WTC11 (cell line): ENCODE data around the gene HMGCL. TPM values are rescaled to one million over a fixed set of nuclear protein-coding genes. Genes with fewer than 3 reads are reported as not detected.

Source experiments
- ATAC-seq: fragments of 200-7000 bp; cut with Tn5 transposase; 2 replicates; pipeline ENCODE4 v1.10.0; 2021; ENCODE audit warnings: mild to moderate bottlenecking, moderate library complexity
- CTCF ChIA-PET: fragments of 300-600 bp; sonication (Branson Sonifier 250); formaldehyde crosslinking; loops from one replicate; lab custom pipeline; 2021; ENCODE audit warnings: antibody characterized with exemption; lab: Charles Lee
- POLR2A ChIA-PET: fragments of 350-600 bp; sonication (Branson Sonifier 250); formaldehyde crosslinking; loops from one replicate; lab custom pipeline; 2021; ENCODE audit warnings: antibody characterized with exemption; lab: Charles Lee
- DNase-seq: peaks from one replicate; pipeline ENCODE4 v3.0.0; 2021; ENCODE audit warnings: low spot score
- H3K27ac Mint-ChIP-seq: 2 replicates; pipeline ENCODE4 v1.8.0; 2021; ENCODE audit warnings: mixed read lengths
- H3K27me3 Mint-ChIP-seq: 2 replicates; pipeline ENCODE4 v1.8.0; 2021; ENCODE audit warnings: low read depth, mild to moderate bottlenecking, moderate library complexity, mixed read lengths
- H3K36me3 Mint-ChIP-seq: 2 replicates; pipeline ENCODE4 v1.8.0; 2021; ENCODE audit warnings: mixed read lengths
- H3K4me1 Mint-ChIP-seq: 2 replicates; pipeline ENCODE4 v1.8.0; 2022; ENCODE audit warnings: mixed read lengths
- H3K4me3 Mint-ChIP-seq: 2 replicates; pipeline ENCODE4 v1.8.0; 2021; ENCODE audit warnings: mild to moderate bottlenecking, moderate library complexity, mixed read lengths
- H3K9me3 Mint-ChIP-seq: 2 replicates; pipeline ENCODE4 v1.8.0; 2021; ENCODE audit warnings: mixed read lengths
- AR ChIP-seq: fragments of 250-450 bp; sonication (Bioruptor Pico); IDR thresholded peaks from 2 replicates; pipeline ENCODE4 v1.9.0; 2021; ENCODE audit warnings: mild to moderate bottlenecking
- ATF1 ChIP-seq: sonication (generic); formaldehyde crosslinking; IDR thresholded peaks from 2 replicates; pipeline ENCODE4 v1.8.1; 2023; ENCODE audit warnings: mild to moderate bottlenecking, moderate library complexity, missing genetic modification reagents
- CTCF ChIP-seq: fragments of 200-600 bp; IDR thresholded peaks from 2 replicates; pipeline ENCODE4 v1.8.0; 2022; ENCODE audit warnings: antibody characterized with exemption
- ETV6 ChIP-seq: sonication (generic); formaldehyde crosslinking; IDR thresholded peaks from 2 replicates; pipeline ENCODE4 v1.8.1; 2022; ENCODE audit warnings: mild to moderate bottlenecking, missing genetic modification reagents
- GTF2I ChIP-seq: fragments of 250-450 bp; sonication (Bioruptor Pico); conservative IDR thresholded peaks from 2 replicates; pipeline ENCODE4 v1.4.0; 2021; ENCODE audit warnings: mild to moderate bottlenecking
- HMGXB4 ChIP-seq: sonication (generic); formaldehyde crosslinking; IDR thresholded peaks from 2 replicates; pipeline ENCODE4 v1.8.1; 2023; ENCODE audit warnings: mild to moderate bottlenecking, moderate library complexity, missing genetic modification reagents
- IRF2 ChIP-seq: sonication (generic); formaldehyde crosslinking; IDR thresholded peaks from 2 replicates; pipeline ENCODE4 v1.8.0; 2022; ENCODE audit warnings: low read depth, missing genetic modification reagents, borderline replicate concordance
- OVOL2 ChIP-seq: fragments of 250-450 bp; sonication (Bioruptor Pico); IDR thresholded peaks from 2 replicates; pipeline ENCODE4 v1.9.0; 2021; ENCODE audit warnings: mild to moderate bottlenecking, borderline replicate concordance
- PREB ChIP-seq: sonication (generic); formaldehyde crosslinking; IDR thresholded peaks from 2 replicates; pipeline ENCODE4 v1.8.1; 2022; ENCODE audit warnings: mild to moderate bottlenecking, missing genetic modification reagents, moderate library complexity, borderline replicate concordance
- SOX15 ChIP-seq: fragments of 250-450 bp; sonication (Bioruptor Pico); IDR thresholded peaks from 2 replicates; pipeline ENCODE4 v1.9.0; 2021; ENCODE audit warnings: mild to moderate bottlenecking
- ZMAT4 ChIP-seq: fragments of 250-450 bp; sonication (Bioruptor Pico); IDR thresholded peaks from 2 replicates; pipeline ENCODE4 v1.9.0; 2021; ENCODE audit warnings: mild to moderate bottlenecking
- ZNF512 ChIP-seq: sonication (generic); formaldehyde crosslinking; IDR thresholded peaks from 2 replicates; pipeline ENCODE4 v1.8.1; 2022; ENCODE audit warnings: missing genetic modification reagents, borderline replicate concordance
- total RNA-seq: library from RNA; stranded (reverse); gene quantifications from 3 replicates; pipeline ENCODE4 v1.2.3, GENCODE V29; 2021
- TF ChIP-seq, protein P1 (sequence below): sonication (generic); formaldehyde crosslinking; conservative IDR thresholded peaks from 2 replicates; pipeline ENCODE4 v1.8.1; 2023; ENCODE audit warnings: mild to moderate bottlenecking, low read depth, missing genetic modification reagents, moderate library complexity
- TF ChIP-seq, protein P2 (sequence below): sonication (generic); formaldehyde crosslinking; conservative IDR thresholded peaks from 2 replicates; pipeline ENCODE4 v1.8.1; 2022; ENCODE audit warnings: mild to moderate bottlenecking, missing genetic modification reagents
- TF ChIP-seq, protein P3 (sequence below): sonication (generic); formaldehyde crosslinking; IDR thresholded peaks from 2 replicates; pipeline ENCODE4 v1.8.1; 2023; ENCODE audit warnings: mild to moderate bottlenecking, missing genetic modification reagents

The HMGCL gene
- total RNA-seq, 1 experiment from 2014 or later, result 22.7 TPM

- no peak for DNase-seq
- TF ChIP-seq ATF1 (CRISPR knock-in tag), result no peak
- no peak for TF ChIP-seq AR
- TF ChIP-seq SOX15 (CRISPR knock-in tag), result no peak
- no peak for TF ChIP-seq HMGXB4 (CRISPR knock-in tag)
- TF ChIP-seq ZNF512, result no peak
- POLR2A ChIA-PET, result no interaction called here
- no peak overlapping the region for H3K4me3 Mint-ChIP-seq
- no peaks in the 10 kb centered on the region for H3K9me3 Mint-ChIP-seq
- H3K27me3 Mint-ChIP-seq, result peaks cover 17% of the 10 kb centered on the region
- CTCF ChIA-PET, result interaction anchor here (1.0 to 1.6 kb wide), 2 partner anchors 33 to 112 kb away, joined by 4 to 5 read pairs; no protein-coding TSS in a partner anchor
- peaks cover 3% of the 10 kb centered on the region; the same call in 1 of the 2 replicates for H3K4me1 Mint-ChIP-seq
- no peaks in the 10 kb centered on the region for H3K36me3 Mint-ChIP-seq
- no peak for ATAC-seq
- no peak overlapping the region for H3K27ac Mint-ChIP-seq
These were observed 20.2 kb downstream of the HMGCL start for GRCh38 chr1:23805025-23805424.

- no peaks in the 10 kb centered on the region for H3K9me3 Mint-ChIP-seq
- CTCF ChIA-PET, result interaction anchor here (0.8 to 1.2 kb wide), 2 partner anchors 33 to 112 kb away, joined by 3 read pairs; no protein-coding TSS in a partner anchor
- no peak overlapping the region for H3K4me3 Mint-ChIP-seq
- H3K4me1 Mint-ChIP-seq, result peaks cover 7% of the 10 kb centered on the region
- no peaks in the 10 kb centered on the region for H3K36me3 Mint-ChIP-seq
- no peak overlapping the region for H3K27ac Mint-ChIP-seq
- ATAC-seq (no peak), DNase-seq (no peak)
- peaks cover 17% of the 10 kb centered on the region for H3K27me3 Mint-ChIP-seq
- 0 out of 2 replicates have a peak, but pooled peaks have one; percentile 12 for TF ChIP-seq CTCF
- no peak for TF ChIP-seq GTF2I (CRISPR knock-in tag)
- POLR2A ChIA-PET, result no interaction called here
These were observed 20.9 kb downstream of the HMGCL start for GRCh38 chr1:23804183-23804835.

GRCh38 chr1:23803674-23804073 is 21.6 kb downstream of the HMGCL start:
- ATAC-seq (no peak), DNase-seq (no peak)
- no peak overlapping the region for H3K4me3 Mint-ChIP-seq
- ChIA-PET POLR2A (no interaction called here), CTCF (interaction anchor here (0.8 to 1.2 kb wide), 2 partner anchors 32 to 113 kb away, joined by 3 read pairs; no protein-coding TSS in a partner anchor)
- peaks cover 17% of the 10 kb centered on the region for H3K27me3 Mint-ChIP-seq
- no peaks in the 10 kb centered on the region for H3K9me3 Mint-ChIP-seq
- no peaks in the 10 kb centered on the region; the same call in 1 of the 2 replicates for H3K36me3 Mint-ChIP-seq
- H3K4me1 Mint-ChIP-seq, result peaks cover 11% of the 10 kb centered on the region
- no peak overlapping the region for H3K27ac Mint-ChIP-seq
- TF ChIP-seq ETV6 (CRISPR knock-in tag) (no peak), OVOL2 (CRISPR knock-in tag) (no peak), ZMAT4 (no peak), IRF2 (no peak), ATF1 (CRISPR knock-in tag) (no peak), PREB (no peak)
- TF ChIP-seq, protein P1, sequence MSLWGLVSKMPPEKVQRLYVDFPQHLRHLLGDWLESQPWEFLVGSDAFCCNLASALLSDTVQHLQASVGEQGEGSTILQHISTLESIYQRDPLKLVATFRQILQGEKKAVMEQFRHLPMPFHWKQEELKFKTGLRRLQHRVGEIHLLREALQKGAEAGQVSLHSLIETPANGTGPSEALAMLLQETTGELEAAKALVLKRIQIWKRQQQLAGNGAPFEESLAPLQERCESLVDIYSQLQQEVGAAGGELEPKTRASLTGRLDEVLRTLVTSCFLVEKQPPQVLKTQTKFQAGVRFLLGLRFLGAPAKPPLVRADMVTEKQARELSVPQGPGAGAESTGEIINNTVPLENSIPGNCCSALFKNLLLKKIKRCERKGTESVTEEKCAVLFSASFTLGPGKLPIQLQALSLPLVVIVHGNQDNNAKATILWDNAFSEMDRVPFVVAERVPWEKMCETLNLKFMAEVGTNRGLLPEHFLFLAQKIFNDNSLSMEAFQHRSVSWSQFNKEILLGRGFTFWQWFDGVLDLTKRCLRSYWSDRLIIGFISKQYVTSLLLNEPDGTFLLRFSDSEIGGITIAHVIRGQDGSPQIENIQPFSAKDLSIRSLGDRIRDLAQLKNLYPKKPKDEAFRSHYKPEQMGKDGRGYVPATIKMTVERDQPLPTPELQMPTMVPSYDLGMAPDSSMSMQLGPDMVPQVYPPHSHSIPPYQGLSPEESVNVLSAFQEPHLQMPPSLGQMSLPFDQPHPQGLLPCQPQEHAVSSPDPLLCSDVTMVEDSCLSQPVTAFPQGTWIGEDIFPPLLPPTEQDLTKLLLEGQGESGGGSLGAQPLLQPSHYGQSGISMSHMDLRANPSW (CRISPR knock-in tag), result no peak
- TF ChIP-seq, protein P2, sequence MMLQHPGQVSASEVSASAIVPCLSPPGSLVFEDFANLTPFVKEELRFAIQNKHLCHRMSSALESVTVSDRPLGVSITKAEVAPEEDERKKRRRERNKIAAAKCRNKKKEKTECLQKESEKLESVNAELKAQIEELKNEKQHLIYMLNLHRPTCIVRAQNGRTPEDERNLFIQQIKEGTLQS (CRISPR knock-in tag), result no peak
- TF ChIP-seq, protein P3, sequence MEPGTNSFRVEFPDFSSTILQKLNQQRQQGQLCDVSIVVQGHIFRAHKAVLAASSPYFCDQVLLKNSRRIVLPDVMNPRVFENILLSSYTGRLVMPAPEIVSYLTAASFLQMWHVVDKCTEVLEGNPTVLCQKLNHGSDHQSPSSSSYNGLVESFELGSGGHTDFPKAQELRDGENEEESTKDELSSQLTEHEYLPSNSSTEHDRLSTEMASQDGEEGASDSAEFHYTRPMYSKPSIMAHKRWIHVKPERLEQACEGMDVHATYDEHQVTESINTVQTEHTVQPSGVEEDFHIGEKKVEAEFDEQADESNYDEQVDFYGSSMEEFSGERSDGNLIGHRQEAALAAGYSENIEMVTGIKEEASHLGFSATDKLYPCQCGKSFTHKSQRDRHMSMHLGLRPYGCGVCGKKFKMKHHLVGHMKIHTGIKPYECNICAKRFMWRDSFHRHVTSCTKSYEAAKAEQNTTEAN, result no peak
